Endothelial cell (in vitro differentiated cells): ENCODE measurements around the gene CARTPT. TPM values are rescaled to one million over a fixed set of nuclear protein-coding genes. Genes with fewer than 3 reads are reported as not detected.
A peak's percentile ranks its signal among the peaks of the same experiment; 100 is the strongest.

Experiments
- DNase-seq: peaks from one replicate; pipeline ENCODE4 v3.0.0; 2021; ENCODE audit warnings: low spot score
- H3K27ac Mint-ChIP-seq: one replicate; pipeline ENCODE4 v1.8.0; 2021; ENCODE audit warnings: mixed read lengths, inconsistent platforms; ENCODE audit not compliant: unreplicated experiment
- H3K27me3 Mint-ChIP-seq: one replicate; pipeline ENCODE4 v1.8.0; 2021; ENCODE audit warnings: mild to moderate bottlenecking, moderate library complexity, mixed read lengths, inconsistent platforms; ENCODE audit not compliant: unreplicated experiment
- H3K36me3 Mint-ChIP-seq: one replicate; pipeline ENCODE4 v1.8.0; 2021; ENCODE audit warnings: mild to moderate bottlenecking, low read depth, mixed read lengths, inconsistent platforms; ENCODE audit not compliant: unreplicated experiment
- H3K4me1 Mint-ChIP-seq: one replicate; pipeline ENCODE4 v1.8.0; 2021; ENCODE audit warnings: mild to moderate bottlenecking, mixed read lengths, inconsistent platforms; ENCODE audit not compliant: unreplicated experiment
- H3K4me3 Mint-ChIP-seq: one replicate; pipeline ENCODE4 v1.8.0; 2021; ENCODE audit warnings: mild to moderate bottlenecking, mixed read lengths, inconsistent platforms; ENCODE audit not compliant: unreplicated experiment
- H3K9me3 Mint-ChIP-seq: one replicate; pipeline ENCODE4 v1.8.0; 2021; ENCODE audit warnings: mixed read lengths, inconsistent platforms; ENCODE audit not compliant: unreplicated experiment
- CTCF ChIP-seq: fragments of 200-600 bp; sonication (generic); IDR thresholded peaks from one replicate; pipeline ENCODE4 v1.5.0; 2021; ENCODE audit warnings: antibody characterized with exemption; ENCODE audit not compliant: unreplicated experiment
- total RNA-seq: library from RNA; stranded (reverse); fragmentation: NEBNext Ultra II Directional; extraction: Animal tissue kit (Norgen Biotek cat#: 25700); gene quantifications from one replicate; pipeline ENCODE4 v1.2.1, GENCODE V29; 2021; ENCODE audit not compliant: unreplicated experiment

The CARTPT gene
- total RNA-seq, 1 donor from 2014 or later = 148 TPM

DNA sequence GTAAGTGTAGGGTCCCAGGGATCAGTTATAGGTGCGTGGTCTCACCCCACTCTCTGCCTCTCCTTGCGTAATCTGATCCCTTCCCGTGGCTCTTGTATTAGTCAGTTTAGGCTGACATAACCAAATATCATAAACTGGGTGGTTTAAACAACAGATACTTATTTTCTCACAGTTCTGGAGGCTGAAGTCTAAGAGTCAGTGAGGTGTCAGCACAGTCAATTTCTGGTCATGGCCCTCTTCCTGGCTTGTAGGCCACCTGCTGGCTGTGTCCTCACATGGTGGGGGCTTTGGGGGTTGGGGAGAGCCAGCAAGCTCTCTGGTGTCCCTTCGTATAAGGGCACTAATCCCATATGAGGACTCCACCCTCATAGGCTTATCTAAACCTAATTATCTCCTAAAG lies 32.3 kb downstream of the CARTPT start:
- DNase-seq = no peak
- no peaks in the 10 kb centered on the region for H3K9me3 Mint-ChIP-seq
- H3K36me3 Mint-ChIP-seq = no peaks in the 10 kb centered on the region
- no peak overlapping the region for H3K27ac Mint-ChIP-seq
- H3K4me1 Mint-ChIP-seq = peaks cover 14% of the 10 kb centered on the region
- no peak for TF ChIP-seq CTCF
- peaks cover 10% of the 10 kb centered on the region for H3K27me3 Mint-ChIP-seq
- no peak overlapping the region for H3K4me3 Mint-ChIP-seq

GRCh38 chr5:71752441-71753190 lies 33.5 kb downstream of the CARTPT start:
- TF ChIP-seq CTCF = no peak
- Mint-ChIP-seq H3K27ac (no peak overlapping the region), H3K4me1 (peaks cover 17% of the 10 kb centered on the region), H3K27me3 (peaks cover 10% of the 10 kb centered on the region), H3K4me3 (no peak overlapping the region), H3K36me3 (no peaks in the 10 kb centered on the region), H3K9me3 (no peaks in the 10 kb centered on the region)
- DNase-seq = no peak

- no peak overlapping the region for H3K4me3 Mint-ChIP-seq
- H3K9me3 Mint-ChIP-seq = no peaks in the 10 kb centered on the region
- H3K36me3 Mint-ChIP-seq = no peaks in the 10 kb centered on the region
- peak; percentile 45 for TF ChIP-seq CTCF
- no peak overlapping the region for H3K27ac Mint-ChIP-seq
- peaks cover 8% of the 10 kb centered on the region for H3K4me1 Mint-ChIP-seq
- H3K27me3 Mint-ChIP-seq = peaks cover 3% of the 10 kb centered on the region
- DNase-seq = peak; percentile 58
Observed at GRCh38 chr5:71757590-71758543, 38.8 kb downstream of the CARTPT start.

DNA sequence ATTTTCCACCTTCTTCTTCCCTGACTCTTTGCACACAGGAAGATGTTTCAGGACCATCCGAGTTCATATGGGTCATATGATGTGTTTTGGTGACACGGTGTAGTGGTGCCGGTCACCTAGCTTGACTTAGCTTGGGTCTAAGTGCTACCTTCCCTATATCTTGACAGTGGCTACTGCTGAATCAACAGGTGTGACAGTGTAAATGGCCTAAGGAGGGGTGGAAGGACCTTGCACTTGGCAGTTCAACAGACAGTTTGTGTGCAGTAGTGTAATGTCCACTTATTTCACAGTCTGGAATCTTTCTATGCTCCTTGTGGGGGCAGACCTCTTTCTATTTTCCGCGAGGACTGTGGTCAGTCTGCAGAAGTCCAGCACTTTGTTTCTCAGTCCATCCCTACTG lies 43.8 kb downstream of the CARTPT start:
- no peaks in the 10 kb centered on the region for H3K36me3 Mint-ChIP-seq
- H3K9me3 Mint-ChIP-seq = no peaks in the 10 kb centered on the region
- H3K27me3 Mint-ChIP-seq = no peaks in the 10 kb centered on the region
- H3K4me1 Mint-ChIP-seq = peaks cover 25% of the 10 kb centered on the region
- no peak overlapping the region for H3K27ac Mint-ChIP-seq
- TF ChIP-seq CTCF = no peak
- H3K4me3 Mint-ChIP-seq = no peak overlapping the region
- DNase-seq = no peak
